HG02610 (cell line): ENCODE results near the gene WDFY1.
A peak's percentile ranks its signal among the peaks of the same experiment; 100 is the strongest.
"Not testable (repeated sequence)": the region's sequence is repeated elsewhere in the genome, so short reads cannot be mapped to it uniquely, and the experiment has no call there.

Source experiments
- ATAC-seq: cut with Tn5 transposase; IDR thresholded peaks from one replicate; pipeline ENCODE4 v1.9.1; 2021; ENCODE audit warnings: mild to moderate bottlenecking, moderate library complexity; ENCODE audit not compliant: unreplicated experiment

Gene WDFY1

GRCh38 chr2:223897669-223898330 is 47.3 kb downstream of the WDFY1 start:
- ATAC-seq, result no peak

- peak; percentile 41 for ATAC-seq
These were observed 48.3 kb downstream of the WDFY1 start for GRCh38 chr2:223896833-223897311.

GRCh38 chr2:223894968-223895367 is 50.2 kb downstream of the WDFY1 start:
- ATAC-seq, result no peak

GRCh38 chr2:223894009-223894408 is 51.1 kb downstream of the WDFY1 start:
- ATAC-seq, result no peak

- no peak for ATAC-seq
These were observed 54.4 kb downstream of the WDFY1 start for GRCh38 chr2:223890721-223891120.

- no peak for ATAC-seq
These were observed 55.9 kb downstream of the WDFY1 start for GRCh38 chr2:223889229-223889628.

- no peak for ATAC-seq
These were observed 56.9 kb downstream of the WDFY1 start for GRCh38 chr2:223888251-223888650.

GRCh38 chr2:223887127-223887526 is 58.0 kb downstream of the WDFY1 start:
- no peak for ATAC-seq

GRCh38 chr2:223886726-223887125 is 58.4 kb downstream of the WDFY1 start:
- ATAC-seq, result no peak

- ATAC-seq, result peak; percentile 95
These were observed 60.7 kb downstream of the WDFY1 start for GRCh38 chr2:223884399-223884798.

- ATAC-seq, result no peak
These were observed 62.4 kb downstream of the WDFY1 start for GRCh38 chr2:223882715-223883114.

- ATAC-seq, result no peak
These were observed 64.3 kb downstream of the WDFY1 start for GRCh38 chr2:223880796-223881195.

GRCh38 chr2:223877721-223878410 is 67.3 kb downstream of the WDFY1 start:
- ATAC-seq, result peak; percentile 64

GRCh38 chr2:223873672-223874071 is 71.5 kb downstream of the WDFY1 start:
- ATAC-seq, result no peak

- ATAC-seq, result not testable (repeated sequence)
These were observed 72.4 kb downstream of the WDFY1 start for GRCh38 chr2:223872772-223873171.

- not testable (repeated sequence) for ATAC-seq
These were observed 73.5 kb downstream of the WDFY1 start for GRCh38 chr2:223871661-223872060.

- no peak for ATAC-seq
These were observed 74.1 kb downstream of the WDFY1 start for GRCh38 chr2:223870840-223871611.

GRCh38 chr2:223868005-223868404 is 77.1 kb downstream of the WDFY1 start:
- peak; percentile 79 for ATAC-seq

- peak; percentile 44 for ATAC-seq
These were observed 79.1 kb downstream of the WDFY1 start for GRCh38 chr2:223865907-223866508.

- ATAC-seq, result no peak
These were observed 80.0 kb downstream of the WDFY1 start for GRCh38 chr2:223865124-223865523.

GRCh38 chr2:223863491-223863890 is 81.6 kb downstream of the WDFY1 start:
- no peak for ATAC-seq
